Diencephalon (tissue), 1 donor: Measurements from ENCODE around the gene POM121. TPM values are rescaled to one million over a fixed set of nuclear protein-coding genes. Genes with fewer than 3 reads are reported as not detected.

Source experiments
- small RNA-seq: library from RNA; depleted of rRNA; stranded (forward); fragments of <200 nt; gene quantifications from one replicate; pipeline ENCODE3, GENCODE V24; 2014
- total RNA-seq: library from RNA; depleted of rRNA; stranded (reverse); fragments of >200 nt; gene quantifications from one replicate; pipeline ENCODE4 v1.2.3, GENCODE V29; 2014

Gene POM121
- total RNA-seq, result 9.7 TPM

DNA sequence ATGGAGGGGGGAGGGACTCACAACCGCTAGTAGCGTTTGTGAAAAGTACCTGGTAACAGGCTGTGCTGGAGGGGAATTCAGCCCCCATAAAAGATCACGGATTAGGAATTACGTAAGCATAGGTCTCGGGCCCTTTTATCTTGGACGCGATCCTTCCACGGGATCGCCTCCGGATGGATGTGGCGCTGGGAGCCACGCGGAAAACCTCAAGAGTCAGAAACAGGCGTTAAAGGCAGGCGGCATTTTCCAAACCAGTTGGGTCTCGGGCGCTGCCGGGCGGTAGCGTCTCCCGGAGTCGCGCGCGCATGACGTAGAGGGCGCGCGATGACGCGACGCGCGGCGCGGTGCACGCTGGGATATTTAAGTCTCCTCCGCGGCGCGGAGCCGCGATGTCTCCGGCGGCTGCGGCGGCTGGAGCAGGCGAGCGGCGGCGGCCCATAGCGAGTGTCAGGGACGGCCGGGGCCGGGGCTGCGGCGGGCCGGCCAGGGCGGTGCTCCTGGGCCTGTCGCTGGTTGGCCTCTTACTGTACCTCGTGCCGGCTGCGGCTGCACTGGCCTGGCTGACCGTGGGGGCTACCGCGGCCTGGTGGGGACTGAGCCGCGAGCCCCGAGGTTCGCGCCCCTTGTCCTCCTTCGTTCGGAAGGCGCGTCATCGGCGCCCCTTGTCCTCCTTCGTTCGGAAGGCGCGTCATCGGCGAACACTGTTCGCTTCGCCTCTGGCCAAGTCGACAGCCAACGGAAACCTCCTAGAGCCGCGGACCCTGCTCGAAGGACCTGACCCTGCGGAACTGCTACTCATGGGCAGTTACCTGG, at the start of gene POM121:
Gene POM121 (plus strand): TSS at position 363 of the 813 bp plus-strand sequence. CDS start 27 bp downstream, at position 390.

DNA sequence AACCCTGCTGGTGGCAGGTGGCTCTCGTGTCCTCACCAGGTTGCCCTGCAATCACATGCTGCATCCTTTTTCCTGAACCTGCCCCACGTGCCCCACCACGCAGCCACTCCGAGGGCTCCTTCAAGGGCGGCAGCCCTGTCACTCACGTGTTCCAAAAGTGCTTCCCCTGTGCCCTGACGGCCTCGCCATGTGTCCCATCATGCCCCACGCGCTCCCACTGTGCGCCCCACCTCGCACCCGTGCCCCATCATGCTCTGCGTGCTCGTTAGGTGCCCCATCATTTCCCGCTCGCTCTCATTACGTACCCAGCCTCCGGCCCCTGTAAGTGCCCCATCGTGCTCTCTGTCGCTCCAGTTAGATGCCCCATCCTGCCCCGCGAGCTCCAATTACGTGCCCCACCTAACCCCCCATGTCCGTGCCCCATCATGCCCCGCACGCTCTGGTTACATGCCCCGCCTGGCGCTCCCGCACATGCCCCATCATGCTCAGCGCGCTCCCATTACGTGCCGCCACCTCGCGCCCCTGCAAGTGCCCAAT, 44.2 kb downstream of the POM121 start, which contains the start of gene TRIM74:
Gene TRIM74 (minus strand): TSS at position 487 of the 537 bp plus-strand sequence. CDS start 3,309 bp downstream, outside the sequence.

Small RNA genes lying within 50 kb of the gene (small RNA-seq; reads per million reads assigned to genes)
- not detected for gene RF00019

Other genes starting within 250 kb of the POM121 start
- gene TYW1B, start 96.9 kb upstream of the POM121 start, total RNA-seq, result 2.8 TPM
- 0.69 TPM for gene TRIM74, start 44.4 kb downstream of the POM121 start, total RNA-seq
- 0.46 TPM for gene SPDYE8, start 104.7 kb downstream of the POM121 start, total RNA-seq
- not detected for gene SPDYE11, start 132.8 kb downstream of the POM121 start, total RNA-seq
- gene SPDYE9, start 160.9 kb downstream of the POM121 start, total RNA-seq, result not detected